ENCODE results near the gene GALNT16.

Gene GALNT16

DNA sequence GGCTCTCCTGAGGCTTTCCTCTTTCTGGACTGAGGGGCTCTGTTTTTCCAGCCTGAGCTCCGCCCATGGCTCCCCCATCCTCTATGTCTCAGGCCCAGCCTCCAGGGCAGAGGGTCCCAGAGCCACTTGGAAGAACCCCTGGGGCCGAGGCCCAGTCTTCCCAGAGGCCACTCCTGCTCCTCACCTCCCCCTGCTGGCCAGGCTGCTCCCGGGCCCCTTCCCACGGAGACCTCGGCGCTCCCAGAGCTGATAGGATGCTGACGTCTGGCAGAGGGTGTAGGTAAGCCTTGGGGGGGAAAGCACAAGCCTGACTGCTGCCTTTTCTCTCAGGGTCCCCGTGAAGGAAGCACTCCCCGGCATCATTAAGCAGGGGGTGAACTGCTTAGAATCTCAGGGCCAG lies 86.8 kb downstream of the GALNT16 start:
- FAIRE-seq (no peak), DNase-seq (ENCODE audit: insufficient read length, low spot score) (no peak)
- TF ChIP-seq SPI1 (IDR thresholded peaks at IDR 0.05; ENCODE audit: low read depth, low read length) = no peak
- TF ChIP-seq TAF1 (IDR thresholded peaks at IDR 0.05; ENCODE audit: low read depth, low read length) = no peak
- no peak for TF ChIP-seq POU2F2 (IDR thresholded peaks at IDR 0.05; ENCODE audit: low read depth, low read length)
- TF ChIP-seq PAX5 (IDR thresholded peaks at IDR 0.05; ENCODE audit: insufficient read depth, low read length, severe bottlenecking) = no peak
- TF ChIP-seq POLR2AphosphoS5 (IDR thresholded peaks at IDR 0.05; ENCODE audit: low read depth, low read length) = no peak
- TF ChIP-seq POLR2A (IDR thresholded peaks at IDR 0.05; ENCODE audit: low read depth, low read length) = no peak

DNA sequence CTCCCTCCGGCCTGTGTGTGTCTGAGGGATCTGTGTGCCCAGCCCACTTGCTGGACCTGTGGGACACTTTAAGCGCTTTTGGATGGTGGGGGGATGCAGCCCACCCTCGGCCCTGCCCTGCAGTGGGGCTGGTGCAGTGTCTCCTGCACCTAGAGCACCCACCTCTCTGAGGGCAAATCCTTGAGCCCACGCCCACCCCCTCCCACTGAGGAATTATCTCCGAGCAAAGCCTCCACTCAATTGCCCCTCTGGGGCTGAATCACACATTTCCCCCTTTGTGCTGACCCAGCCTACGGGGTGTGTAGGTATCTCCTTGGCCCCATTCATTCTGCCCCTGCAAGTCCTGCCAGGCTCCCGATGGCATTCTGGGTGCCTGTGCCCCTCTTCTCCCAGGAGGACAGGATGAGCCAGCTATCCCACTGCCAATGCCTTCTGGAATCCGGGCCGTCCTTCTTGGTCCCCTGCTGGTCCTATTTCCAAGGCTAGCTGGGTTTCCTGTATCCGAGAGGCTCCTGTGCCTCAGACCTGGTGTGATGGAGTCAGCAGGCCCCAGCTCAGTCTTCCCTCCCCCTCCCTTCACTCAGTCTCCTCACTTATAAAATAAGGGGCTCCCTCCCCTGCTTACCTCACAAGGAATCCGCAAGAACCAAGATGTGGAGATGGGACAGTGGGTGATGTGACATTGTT lies 89.3 kb downstream of the GALNT16 start:
- no peak for TF ChIP-seq POLR2A (IDR thresholded peaks at IDR 0.05; ENCODE audit: low read depth, low read length)
- no peak for TF ChIP-seq SPI1 (IDR thresholded peaks at IDR 0.05; ENCODE audit: low read depth, low read length)
- no peak for TF ChIP-seq TAF1 (IDR thresholded peaks at IDR 0.05; ENCODE audit: low read depth, low read length)
- no peak for TF ChIP-seq PAX5 (IDR thresholded peaks at IDR 0.05; ENCODE audit: insufficient read depth, low read length, severe bottlenecking)
- TF ChIP-seq POU2F2 (IDR thresholded peaks at IDR 0.05; ENCODE audit: low read depth, low read length) = no peak
- TF ChIP-seq POLR2AphosphoS5 (IDR thresholded peaks at IDR 0.05; ENCODE audit: low read depth, low read length) = no peak
- DNase-seq (ENCODE audit: insufficient read length, low spot score) (no peak), FAIRE-seq (no peak)

DNA sequence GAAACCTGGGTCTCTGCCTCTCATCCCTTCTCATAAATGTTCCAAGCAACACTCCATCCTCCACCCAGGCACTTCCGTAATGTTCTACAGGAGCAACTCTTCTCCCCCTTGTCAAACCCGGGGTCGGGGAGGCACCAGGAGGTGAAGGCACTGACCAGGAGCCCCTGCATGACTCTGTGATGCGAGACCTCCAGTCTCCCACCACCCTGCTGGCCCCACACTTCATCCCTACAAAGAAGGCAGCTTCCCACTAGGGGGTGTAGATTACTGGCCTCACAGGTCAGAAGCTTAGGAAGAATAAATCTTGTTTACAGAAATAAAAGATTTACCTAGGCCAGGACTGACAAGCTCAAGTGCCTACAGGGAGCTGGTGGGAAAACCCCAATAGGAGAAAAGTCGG lies 90.9 kb downstream of the GALNT16 start:
- TF ChIP-seq POU2F2 (IDR thresholded peaks at IDR 0.05; ENCODE audit: low read depth, low read length) (no peak), SPI1 (IDR thresholded peaks at IDR 0.05; ENCODE audit: low read depth, low read length) (no peak), POLR2A (IDR thresholded peaks at IDR 0.05; ENCODE audit: low read depth, low read length) (no peak), PAX5 (IDR thresholded peaks at IDR 0.05; ENCODE audit: insufficient read depth, low read length, severe bottlenecking) (no peak), TAF1 (IDR thresholded peaks at IDR 0.05; ENCODE audit: low read depth, low read length) (no peak), POLR2AphosphoS5 (IDR thresholded peaks at IDR 0.05; ENCODE audit: low read depth, low read length) (no peak)
- FAIRE-seq = no peak
- no peak for DNase-seq (ENCODE audit: insufficient read length, low spot score)

GRCh38 chr14:69351385-69351784 lies 91.4 kb downstream of the GALNT16 start:
- DNase-seq (ENCODE audit: insufficient read length, low spot score) (no peak), FAIRE-seq (no peak)
- TF ChIP-seq POLR2A (IDR thresholded peaks at IDR 0.05; ENCODE audit: low read depth, low read length) (no peak), POLR2AphosphoS5 (IDR thresholded peaks at IDR 0.05; ENCODE audit: low read depth, low read length) (no peak), TAF1 (IDR thresholded peaks at IDR 0.05; ENCODE audit: low read depth, low read length) (no peak), SPI1 (IDR thresholded peaks at IDR 0.05; ENCODE audit: low read depth, low read length) (peak; percentile 9; the same call in 1 of the 2 replicates)

GRCh38 chr14:69351911-69352310 lies 92.0 kb downstream of the GALNT16 start:
- TF ChIP-seq POU2F2 (IDR thresholded peaks at IDR 0.05; ENCODE audit: low read depth, low read length) (no peak), SPI1 (IDR thresholded peaks at IDR 0.05; ENCODE audit: low read depth, low read length) (no peak), POLR2AphosphoS5 (IDR thresholded peaks at IDR 0.05; ENCODE audit: low read depth, low read length) (no peak), POLR2A (IDR thresholded peaks at IDR 0.05; ENCODE audit: low read depth, low read length) (no peak), TAF1 (IDR thresholded peaks at IDR 0.05; ENCODE audit: low read depth, low read length) (no peak), PAX5 (IDR thresholded peaks at IDR 0.05; ENCODE audit: insufficient read depth, low read length, severe bottlenecking) (no peak)
- FAIRE-seq = no peak
- no peak for DNase-seq (ENCODE audit: insufficient read length, low spot score)

GRCh38 chr14:69353168-69353567 lies 93.2 kb downstream of the GALNT16 start:
- DNase-seq (ENCODE audit: insufficient read length, low spot score) = no peak

DNA sequence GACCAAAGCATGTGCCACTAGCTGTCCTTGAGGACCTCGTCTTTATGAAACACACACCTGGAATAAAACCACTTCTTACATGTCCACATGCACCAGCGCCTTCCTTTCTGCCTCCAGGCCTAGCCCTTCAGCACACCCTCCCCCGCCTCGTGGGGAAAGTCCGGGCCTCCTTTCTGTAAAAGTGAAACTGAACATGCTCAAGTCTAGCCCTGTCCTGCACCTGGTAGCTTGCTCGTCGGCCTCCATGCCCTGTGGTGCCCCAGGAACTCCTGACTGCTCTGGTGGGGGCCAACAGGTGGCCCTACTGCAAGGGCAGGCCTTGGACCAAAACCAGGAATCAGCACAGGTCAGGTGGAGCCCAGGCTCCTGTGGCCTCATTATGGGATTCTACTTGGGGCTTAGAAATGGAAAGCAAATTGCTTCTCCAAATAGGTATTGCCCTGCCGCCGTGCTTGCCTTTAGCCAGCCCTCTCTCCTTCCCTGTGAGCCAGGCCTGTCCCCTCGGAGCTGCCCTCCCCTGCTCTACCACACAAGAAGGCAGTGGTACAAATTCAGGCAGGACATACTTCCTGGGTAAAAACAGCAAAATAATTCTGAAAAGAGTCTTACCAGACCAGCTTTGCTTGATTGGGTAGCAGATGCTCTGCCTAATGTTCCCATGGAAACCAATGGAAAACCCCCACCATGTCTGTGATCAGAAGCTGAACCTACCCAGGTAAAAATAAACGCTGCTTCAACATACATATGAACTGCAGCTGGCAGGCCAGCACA lies 94.6 kb downstream of the GALNT16 start:
- TF ChIP-seq PAX5 (IDR thresholded peaks at IDR 0.05; ENCODE audit: insufficient read depth, low read length, severe bottlenecking) (peak; percentile 80), POU2F2 (IDR thresholded peaks at IDR 0.05; ENCODE audit: low read depth, low read length) (peak; percentile 76; the same call in 1 of the 2 replicates), TAF1 (IDR thresholded peaks at IDR 0.05; ENCODE audit: low read depth, low read length) (0 out of 2 replicates have a peak, but pooled peaks have one; percentile 52), POLR2A (IDR thresholded peaks at IDR 0.05; ENCODE audit: low read depth, low read length) (peak; percentile 45; the same call in 1 of the 2 replicates), SPI1 (IDR thresholded peaks at IDR 0.05; ENCODE audit: low read depth, low read length) (peak; percentile 23; the same call in 1 of the 2 replicates), POLR2AphosphoS5 (IDR thresholded peaks at IDR 0.05; ENCODE audit: low read depth, low read length) (peak; percentile 34; the same call in 1 of the 2 replicates)
- FAIRE-seq (peak; percentile 97), DNase-seq (ENCODE audit: insufficient read length, low spot score) (peak; percentile 89)

More at GRCh38 chr14:69353168-69353567, 93.2 kb downstream of the GALNT16 start:
- peak; percentile 84 for FAIRE-seq
- TF ChIP-seq SPI1 (IDR thresholded peaks at IDR 0.05; ENCODE audit: low read depth, low read length) = peak; percentile 61
- TF ChIP-seq POLR2AphosphoS5 (IDR thresholded peaks at IDR 0.05; ENCODE audit: low read depth, low read length) = no peak

- FAIRE-seq (no peak), DNase-seq (ENCODE audit: insufficient read length, low spot score) (no peak)
- no peak for TF ChIP-seq PAX5 (IDR thresholded peaks at IDR 0.05; ENCODE audit: insufficient read depth, low read length, severe bottlenecking)
- 0 out of 2 replicates have a peak, but pooled peaks have one; percentile 49 for TF ChIP-seq POU2F2 (IDR thresholded peaks at IDR 0.05; ENCODE audit: low read depth, low read length)
These were observed 95.2 kb downstream of the GALNT16 start for GRCh38 chr14:69355154-69355597.

DNA sequence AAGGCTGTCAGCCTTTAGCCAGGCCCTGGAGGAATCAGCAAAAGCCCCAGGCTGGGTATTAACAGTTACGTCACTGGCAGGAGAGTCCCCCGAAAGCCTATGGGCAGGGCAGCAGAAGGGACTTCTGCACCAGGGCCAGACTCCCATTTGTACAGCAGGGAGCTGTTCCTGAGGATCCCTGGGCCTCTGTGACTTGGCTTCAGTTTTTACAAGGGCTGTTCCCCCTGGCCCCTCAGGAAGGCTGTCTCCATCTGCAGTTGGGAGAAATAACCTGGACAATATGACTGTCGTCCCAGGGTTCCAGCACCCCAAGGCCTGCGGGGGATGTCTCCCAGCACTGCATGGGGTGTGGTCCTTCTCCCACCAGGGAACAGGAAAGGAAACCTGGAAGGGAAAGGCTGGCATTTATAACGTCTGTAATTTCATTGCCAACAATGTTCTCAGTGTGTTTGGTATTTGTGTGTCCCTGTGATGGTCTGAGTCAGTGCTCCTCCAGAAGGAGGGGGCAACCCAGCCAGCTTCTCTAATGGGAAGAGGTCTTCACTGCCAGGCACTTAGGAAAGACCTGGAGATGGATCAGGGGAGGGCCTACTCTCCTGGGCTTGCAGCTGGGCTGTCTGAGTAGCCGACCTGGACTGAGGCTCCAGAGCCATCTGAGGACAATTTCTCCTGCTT lies 95.8 kb downstream of the GALNT16 start:
- no peak for DNase-seq (ENCODE audit: insufficient read length, low spot score)
- TF ChIP-seq POLR2A (IDR thresholded peaks at IDR 0.05; ENCODE audit: low read depth, low read length) = no peak
- no peak for TF ChIP-seq TAF1 (IDR thresholded peaks at IDR 0.05; ENCODE audit: low read depth, low read length)
- no peak for TF ChIP-seq PAX5 (IDR thresholded peaks at IDR 0.05; ENCODE audit: insufficient read depth, low read length, severe bottlenecking)
- no peak for TF ChIP-seq SPI1 (IDR thresholded peaks at IDR 0.05; ENCODE audit: low read depth, low read length)
- TF ChIP-seq POLR2AphosphoS5 (IDR thresholded peaks at IDR 0.05; ENCODE audit: low read depth, low read length) = no peak
- TF ChIP-seq POU2F2 (IDR thresholded peaks at IDR 0.05; ENCODE audit: low read depth, low read length) = no peak
- FAIRE-seq = peak; percentile 28
